WI38 (cell line): ENCODE results near the gene GALNT2.

Experiments used
- H3K4me3 ChIP-seq: 2 replicates; pipeline ENCODE4 v1.5.1; 2011; ENCODE audit warnings: low read depth, mild to moderate bottlenecking, control low read depth, low read length
- TF ChIP-seq, protein P1 (sequence below): IDR thresholded peaks from 2 replicates; pipeline ENCODE4 v1.5.1; 2012; ENCODE audit warnings: low read depth, mild to moderate bottlenecking, control low read depth, low read length

The GALNT2 gene

DNA sequence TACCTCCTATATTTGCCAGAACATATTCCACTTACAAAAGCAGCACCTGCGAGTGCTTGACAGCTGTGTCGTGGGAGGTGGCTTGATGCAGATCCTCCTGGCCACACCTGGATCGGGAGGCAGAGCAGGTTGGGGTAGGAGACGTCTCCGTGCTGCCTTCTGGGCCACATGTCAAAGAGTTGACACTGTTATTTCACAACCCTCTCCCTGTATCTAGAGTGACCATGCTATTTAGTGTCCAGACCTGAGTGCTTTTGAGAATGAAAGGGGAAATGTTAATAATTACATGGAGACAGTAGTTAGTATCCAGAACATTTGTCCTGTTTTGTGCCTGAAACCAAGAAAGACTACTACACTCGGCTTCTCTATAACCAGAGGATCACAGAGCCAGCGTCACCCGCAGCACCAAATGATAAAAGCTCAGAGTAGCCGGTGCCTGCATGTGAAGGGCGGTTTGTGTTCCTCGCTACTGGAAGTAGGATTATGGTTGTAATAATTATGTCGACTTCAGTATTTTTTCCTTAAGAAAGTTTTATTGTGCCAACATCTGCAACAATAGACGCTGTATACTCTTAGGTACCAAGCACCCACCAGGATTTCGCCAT lies 77.1 kb downstream of the GALNT2 start:
- TF ChIP-seq, protein P1, sequence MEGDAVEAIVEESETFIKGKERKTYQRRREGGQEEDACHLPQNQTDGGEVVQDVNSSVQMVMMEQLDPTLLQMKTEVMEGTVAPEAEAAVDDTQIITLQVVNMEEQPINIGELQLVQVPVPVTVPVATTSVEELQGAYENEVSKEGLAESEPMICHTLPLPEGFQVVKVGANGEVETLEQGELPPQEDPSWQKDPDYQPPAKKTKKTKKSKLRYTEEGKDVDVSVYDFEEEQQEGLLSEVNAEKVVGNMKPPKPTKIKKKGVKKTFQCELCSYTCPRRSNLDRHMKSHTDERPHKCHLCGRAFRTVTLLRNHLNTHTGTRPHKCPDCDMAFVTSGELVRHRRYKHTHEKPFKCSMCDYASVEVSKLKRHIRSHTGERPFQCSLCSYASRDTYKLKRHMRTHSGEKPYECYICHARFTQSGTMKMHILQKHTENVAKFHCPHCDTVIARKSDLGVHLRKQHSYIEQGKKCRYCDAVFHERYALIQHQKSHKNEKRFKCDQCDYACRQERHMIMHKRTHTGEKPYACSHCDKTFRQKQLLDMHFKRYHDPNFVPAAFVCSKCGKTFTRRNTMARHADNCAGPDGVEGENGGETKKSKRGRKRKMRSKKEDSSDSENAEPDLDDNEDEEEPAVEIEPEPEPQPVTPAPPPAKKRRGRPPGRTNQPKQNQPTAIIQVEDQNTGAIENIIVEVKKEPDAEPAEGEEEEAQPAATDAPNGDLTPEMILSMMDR = no peak
- no peak overlapping the region for H3K4me3 ChIP-seq

DNA sequence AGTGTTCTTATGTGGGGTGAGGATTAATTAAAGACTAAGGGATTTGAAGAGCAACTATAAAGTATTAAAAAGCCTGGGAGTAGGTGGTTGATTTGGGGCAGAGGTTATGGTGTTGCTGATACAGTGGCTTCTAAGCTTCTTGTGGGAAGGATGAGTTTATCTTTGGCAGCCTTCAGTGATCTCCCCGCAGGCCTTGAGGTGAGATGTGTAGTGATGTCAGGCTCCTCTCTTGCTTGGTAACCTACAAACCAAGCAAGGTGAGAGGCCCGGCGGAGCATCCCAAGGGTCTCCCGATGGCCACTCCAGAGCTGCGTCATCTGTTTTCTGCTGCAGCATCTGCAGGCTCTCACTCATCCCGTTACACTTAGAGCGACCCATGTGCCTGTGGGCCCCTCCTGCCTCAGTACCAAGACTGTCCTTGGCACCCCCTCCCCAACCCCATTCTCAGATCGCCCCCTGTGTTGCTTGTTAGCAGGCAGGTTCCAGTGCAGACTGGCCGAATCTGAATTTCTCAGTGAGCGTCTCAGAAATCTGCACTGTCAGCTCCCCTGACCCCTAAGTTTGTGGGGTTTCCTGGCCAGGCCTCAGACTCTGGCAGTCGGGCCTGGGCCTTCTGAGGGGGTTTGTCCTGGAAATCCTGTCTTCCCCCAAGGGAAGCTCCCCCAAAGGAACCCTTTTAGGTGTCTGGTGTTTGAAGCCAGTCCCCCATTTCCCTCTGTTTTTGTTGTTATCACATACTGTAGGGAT lies 77.9 kb downstream of the GALNT2 start:
- TF ChIP-seq, protein P1 = no peak
- H3K4me3 ChIP-seq = no peak overlapping the region

DNA sequence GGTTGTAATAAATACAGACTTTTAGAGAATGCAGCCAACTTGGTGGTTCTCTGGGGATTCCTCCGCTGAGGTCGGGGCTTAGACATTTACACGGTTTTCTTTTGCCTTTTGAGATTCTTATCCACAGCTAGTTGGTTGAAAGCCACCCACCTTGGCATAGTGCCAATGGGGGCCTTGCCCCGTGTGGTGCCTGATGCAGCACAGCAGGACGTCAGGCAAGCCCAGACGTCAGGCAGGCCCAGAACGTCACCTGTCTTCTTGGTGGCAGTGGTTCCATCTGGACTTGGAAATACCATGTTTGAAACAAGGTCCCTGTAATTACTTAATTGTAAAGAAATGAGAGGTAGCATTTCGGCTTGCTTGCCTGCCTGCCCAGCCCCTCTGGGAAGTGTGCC lies 78.5 kb downstream of the GALNT2 start:
- TF ChIP-seq, protein P1 = no peak
- no peak overlapping the region for H3K4me3 ChIP-seq

DNA sequence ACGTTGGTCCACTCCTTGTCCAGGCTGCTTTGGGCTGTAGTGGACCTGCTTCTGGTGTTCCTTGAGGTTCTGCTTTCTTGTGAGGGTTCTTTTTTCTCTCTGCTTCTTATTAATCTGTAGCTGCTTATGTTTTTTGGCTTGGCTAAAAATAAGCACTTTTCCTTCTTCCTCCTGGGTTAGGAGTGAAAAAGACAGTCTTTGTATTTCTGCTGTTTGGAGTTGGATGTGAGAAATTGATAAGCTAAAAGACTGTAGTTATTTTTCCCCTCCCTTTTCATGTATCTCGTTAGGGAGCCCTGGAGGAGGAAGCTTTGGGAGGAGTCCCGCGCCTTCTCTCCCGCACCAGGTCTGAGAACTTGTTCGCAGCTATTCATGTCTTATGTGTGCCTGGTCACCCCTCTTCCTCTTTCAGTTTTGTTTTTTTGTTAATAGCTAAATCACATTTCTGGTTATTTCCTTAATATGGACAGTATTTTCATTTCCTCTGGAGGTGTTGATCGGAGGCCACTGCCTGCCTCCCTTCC lies 79.0 kb downstream of the GALNT2 start:
- H3K4me3 ChIP-seq = no peak overlapping the region
- TF ChIP-seq, protein P1 = no peak

DNA sequence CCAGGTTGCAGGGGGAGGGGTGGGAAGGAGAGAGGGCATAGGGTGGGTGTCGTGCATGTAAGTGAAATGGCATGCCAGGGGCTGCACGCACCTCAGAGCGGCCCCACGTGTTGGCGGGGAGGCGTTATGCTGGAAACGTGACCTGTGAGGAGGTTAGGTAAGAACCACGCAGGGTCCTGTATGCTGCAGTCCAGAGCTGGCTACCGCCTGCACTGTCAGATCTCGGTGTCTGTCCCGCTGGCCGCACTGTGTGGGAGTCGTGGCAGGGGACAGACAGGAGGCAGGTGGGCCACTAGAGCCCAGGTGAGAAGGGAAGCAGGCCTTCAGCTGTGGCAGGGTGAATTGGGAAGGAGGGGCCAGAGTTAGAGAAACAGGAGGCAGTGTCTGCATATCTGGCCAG lies 79.7 kb downstream of the GALNT2 start:
- TF ChIP-seq, protein P1 = no peak
- H3K4me3 ChIP-seq = no peak overlapping the region

DNA sequence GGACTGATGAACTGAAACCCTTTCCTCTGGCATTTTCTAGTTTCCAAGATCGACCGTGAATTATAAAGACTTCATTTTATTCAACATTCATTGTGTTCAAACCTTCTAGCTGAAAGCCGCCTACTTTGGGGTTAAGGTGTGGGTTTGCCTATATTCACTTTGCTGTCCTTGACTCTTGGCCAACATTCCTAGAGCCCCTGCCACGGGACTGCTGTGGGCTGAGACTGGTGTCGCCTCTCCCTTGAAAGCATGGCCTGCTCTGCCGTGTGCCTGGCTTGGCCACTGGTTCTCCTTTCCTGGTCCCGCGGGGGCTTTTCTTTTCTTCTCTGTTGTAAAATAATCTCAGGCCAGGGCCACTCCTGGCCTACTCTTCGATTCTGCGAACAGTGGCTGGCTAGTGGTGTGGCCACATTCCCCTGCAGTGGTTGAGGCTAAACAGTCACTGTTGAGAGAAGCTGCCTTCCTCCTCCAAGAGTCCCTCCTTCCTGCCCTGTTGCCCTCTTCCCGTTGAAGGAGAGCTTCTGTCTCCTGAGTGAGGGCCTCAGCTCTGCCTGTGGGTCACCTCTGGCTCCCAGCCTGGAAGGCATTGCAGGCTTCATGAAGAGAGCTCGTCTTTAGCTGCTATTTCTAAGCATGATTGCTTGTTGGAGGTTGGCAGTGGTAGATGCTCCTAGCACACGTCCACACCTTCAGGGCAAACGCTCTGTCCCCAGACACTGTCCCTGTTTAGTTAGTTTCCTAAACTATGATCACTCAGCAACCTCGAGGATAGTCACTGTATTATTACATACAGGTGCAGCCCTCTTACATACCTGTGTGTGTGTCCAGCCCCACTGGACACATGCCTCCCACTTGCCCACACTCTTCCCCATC lies 80.5 kb downstream of the GALNT2 start:
- H3K4me3 ChIP-seq = no peak overlapping the region
- TF ChIP-seq, protein P1 = no peak
